GM12878 (cell line): Measurements from ENCODE around the gene ZNF827. TPM values are rescaled to one million over a fixed set of nuclear protein-coding genes. Genes with fewer than 3 reads are reported as not detected.
A peak's percentile ranks its signal among the peaks of the same experiment; 100 is the strongest.

Experiments
- BHLHE40 ChIP-seq, 2 experiments: fragments of 450-650 bp in 1 of 2; IDR thresholded peaks; 2 replicates each; pipeline ENCODE4 v1.6.1; 2011 to 2017; ENCODE audit warnings: low read depth in 2 of 2, borderline replicate concordance in 1 of 2, improper control_type of control experiment in 1 of 2, low read length in 1 of 2, mild to moderate bottlenecking in 1 of 2
- CHD2 ChIP-seq: IDR thresholded peaks from 2 replicates; pipeline ENCODE4 v1.6.1; 2011; ENCODE audit warnings: low read depth, low read length, improper control_type of control experiment, borderline replicate concordance
- CREB1 ChIP-seq: IDR thresholded peaks from 2 replicates; pipeline ENCODE4 v1.6.1; 2012; ENCODE audit warnings: low read depth, mild to moderate bottlenecking, inconsistent platforms
- EZH2 ChIP-seq: IDR thresholded peaks from 2 replicates; pipeline ENCODE4 v1.6.1; 2012; ENCODE audit warnings: low read depth, mild to moderate bottlenecking, control low read depth, inconsistent platforms, low read length, borderline replicate concordance; ENCODE audit not compliant: control insufficient read depth
- HDAC2 ChIP-seq: fragments of 200-600 bp; sonication (generic); IDR thresholded peaks from 2 replicates; pipeline ENCODE4 v1.6.1; 2017
- IRF4 ChIP-seq: IDR thresholded peaks from 2 replicates; pipeline ENCODE4 v1.6.1; 2011; ENCODE audit warnings: low read depth, low read length
- MEF2A ChIP-seq: IDR thresholded peaks from 2 replicates; pipeline ENCODE4 v1.6.1; 2011; ENCODE audit warnings: low read depth, mild to moderate bottlenecking, low read length, moderate library complexity; ENCODE audit not compliant: insufficient read depth
- MEF2B ChIP-seq: fragments of 450-650 bp; IDR thresholded peaks from 2 replicates; pipeline ENCODE4 v1.6.1; 2018; ENCODE audit warnings: mild to moderate bottlenecking, moderate library complexity; ENCODE audit not compliant: partially characterized antibody, poor library complexity, severe bottlenecking
- MTA2 ChIP-seq: fragments of 450-650 bp; IDR thresholded peaks from 2 replicates; pipeline ENCODE4 v1.6.1; 2016; ENCODE audit warnings: low read depth, mild to moderate bottlenecking, moderate library complexity
- NFYB ChIP-seq: IDR thresholded peaks from 2 replicates; pipeline ENCODE4 v1.6.1; 2011; ENCODE audit warnings: low read depth, mild to moderate bottlenecking, low read length, improper control_type of control experiment, moderate library complexity; ENCODE audit not compliant: insufficient read depth
- NR2F1 ChIP-seq: fragments of 450-650 bp; conservative IDR thresholded peaks from 2 replicates; pipeline ENCODE4 v1.6.1; 2017; ENCODE audit warnings: mild to moderate bottlenecking
- PML ChIP-seq: IDR thresholded peaks from 2 replicates; pipeline ENCODE4 v1.6.1; 2012; ENCODE audit warnings: low read length, inconsistent platforms
- POLR2AphosphoS5 ChIP-seq: IDR thresholded peaks from 2 replicates; pipeline ENCODE4 v1.6.1; 2011; ENCODE audit warnings: mild to moderate bottlenecking, low read length, inconsistent platforms
- RAD21 ChIP-seq: IDR thresholded peaks from 2 replicates; pipeline ENCODE4 v1.6.1; 2011; ENCODE audit warnings: mild to moderate bottlenecking, low read depth, low read length, moderate library complexity; ENCODE audit not compliant: insufficient read depth
- SMAD5 ChIP-seq: IDR thresholded peaks from 2 replicates; pipeline ENCODE4 v1.6.1; 2016; ENCODE audit warnings: antibody characterized with exemption, low read depth
- ZZZ3 ChIP-seq: IDR thresholded peaks from 2 replicates; pipeline ENCODE4 v1.6.1; 2011; ENCODE audit warnings: low read depth; ENCODE audit not compliant: control insufficient read depth, insufficient read length
- polyA plus RNA-seq, 11 experiments: library from polyadenylated mRNA; depleted of rRNA in 4 of 11; unstranded in 6 of 11; stranded (reverse) in 5 of 11; fragments of >200 nt; fragmentation: Nextera tagmentation in 4 of 11; fragmentation: Illumina TruSeq in 1 of 11; extraction: Ambion mirVana in 4 of 11; extraction: Trizol in 1 of 11; gene quantifications; 1 replicate in 1 of 11; 2 replicates in 10 of 11; pipeline versions ENCODE4 v1.2.1 to v1.2.3, GENCODE V29; 2011 to 2016; ENCODE audit warnings: inconsistent platforms in 2 of 11, missing spikeins in 2 of 11, low read depth in 1 of 11
- total RNA-seq, 4 experiments: library from RNA; depleted of rRNA in 3 of 4; stranded (reverse); fragments of >200 nt in 3 of 4; fragmentation: Illumina TruSeq in 1 of 4; extraction: Trizol in 1 of 4; gene quantifications; 2 replicates each; pipeline versions ENCODE4 v1.2.1 to v1.2.3, GENCODE V29; 2013 to 2021
- TF ChIP-seq, protein P1 (sequence below): IDR thresholded peaks from 2 replicates; pipeline ENCODE4 v1.6.1; 2011; ENCODE audit warnings: borderline replicate concordance, low read depth, mild to moderate bottlenecking, moderate library complexity, low read length; ENCODE audit not compliant: insufficient read depth, poor library complexity, severe bottlenecking
- TF ChIP-seq, protein P2 (sequence below): fragments of 450-650 bp; IDR thresholded peaks from 2 replicates; pipeline ENCODE4 v1.6.1; 2017; ENCODE audit warnings: mild to moderate bottlenecking
- TF ChIP-seq, protein P3 (sequence below): IDR thresholded peaks from 2 replicates; pipeline ENCODE4 v1.6.1; 2012; ENCODE audit warnings: improper control_type of control experiment, low read depth, low read length; ENCODE audit not compliant: insufficient replicate concordance

Gene ZNF827
- total and polyA plus RNA-seq, 10 of the 15 experiments (the other 5 are each of a cell fraction or from before 2014, with no cell fraction given) = 3.8 to 31.5 (median 13.6) TPM

DNA sequence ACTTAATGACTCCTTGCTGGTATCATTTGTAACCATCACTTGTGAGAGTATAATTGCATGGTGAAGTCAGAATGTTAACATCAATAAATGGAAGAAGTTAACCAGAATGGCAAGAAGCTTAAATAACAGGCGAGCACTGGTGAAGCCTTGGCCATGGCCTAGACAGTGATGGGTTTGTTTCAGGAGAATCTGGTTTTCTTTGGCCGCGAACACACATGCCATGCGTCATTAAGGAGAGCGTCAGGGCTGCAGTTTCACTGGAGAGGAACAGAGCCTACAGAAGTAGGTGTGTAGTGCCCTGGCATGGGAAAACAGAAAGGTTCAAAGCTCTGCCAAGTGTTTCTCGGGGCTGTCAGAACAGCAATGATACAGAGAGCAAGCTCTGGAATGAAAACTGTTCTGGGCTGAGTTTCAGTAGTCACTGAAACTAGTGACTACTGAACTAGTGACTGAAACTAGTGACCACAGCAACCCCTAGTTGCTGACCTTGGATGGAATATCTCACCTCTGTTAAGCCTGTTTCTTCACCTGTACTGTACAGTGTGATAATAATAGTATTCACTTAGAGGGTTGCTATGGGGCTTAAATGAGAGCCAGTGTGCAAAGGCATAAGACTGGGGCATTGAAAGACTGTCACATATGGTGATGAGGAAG lies 164.9 kb downstream of the ZNF827 start (continued):
- TF ChIP-seq NR2F1 (peak; percentile 78), CHD2 (no peak), MEF2A (peak; percentile 55; the same call in 1 of the 2 replicates), EZH2 (no peak), RAD21 (no peak), ZZZ3 (no peak), BHLHE40 (IDR thresholded peaks at IDR 0.05; ENCODE audit: borderline replicate concordance in 1 of 2, low read depth in 2 of 2, low read length in 1 of 2) (peak in 1 of 2 experiments; percentile 46; a peak in 2 of 4 replicates), MEF2B (no peak), PML (no peak), POLR2AphosphoS5 (no peak), SMAD5 (no peak), IRF4 (peak; percentile 41; the same call in 1 of the 2 replicates), MTA2 (no peak), NFYB (no peak), CREB1 (no peak), HDAC2 (no peak)
- TF ChIP-seq, protein P1, sequence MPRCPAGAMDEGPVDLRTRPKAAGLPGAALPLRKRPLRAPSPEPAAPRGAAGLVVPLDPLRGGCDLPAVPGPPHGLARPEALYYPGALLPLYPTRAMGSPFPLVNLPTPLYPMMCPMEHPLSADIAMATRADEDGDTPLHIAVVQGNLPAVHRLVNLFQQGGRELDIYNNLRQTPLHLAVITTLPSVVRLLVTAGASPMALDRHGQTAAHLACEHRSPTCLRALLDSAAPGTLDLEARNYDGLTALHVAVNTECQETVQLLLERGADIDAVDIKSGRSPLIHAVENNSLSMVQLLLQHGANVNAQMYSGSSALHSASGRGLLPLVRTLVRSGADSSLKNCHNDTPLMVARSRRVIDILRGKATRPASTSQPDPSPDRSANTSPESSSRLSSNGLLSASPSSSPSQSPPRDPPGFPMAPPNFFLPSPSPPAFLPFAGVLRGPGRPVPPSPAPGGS = peak; percentile 27
- TF ChIP-seq, protein P2, sequence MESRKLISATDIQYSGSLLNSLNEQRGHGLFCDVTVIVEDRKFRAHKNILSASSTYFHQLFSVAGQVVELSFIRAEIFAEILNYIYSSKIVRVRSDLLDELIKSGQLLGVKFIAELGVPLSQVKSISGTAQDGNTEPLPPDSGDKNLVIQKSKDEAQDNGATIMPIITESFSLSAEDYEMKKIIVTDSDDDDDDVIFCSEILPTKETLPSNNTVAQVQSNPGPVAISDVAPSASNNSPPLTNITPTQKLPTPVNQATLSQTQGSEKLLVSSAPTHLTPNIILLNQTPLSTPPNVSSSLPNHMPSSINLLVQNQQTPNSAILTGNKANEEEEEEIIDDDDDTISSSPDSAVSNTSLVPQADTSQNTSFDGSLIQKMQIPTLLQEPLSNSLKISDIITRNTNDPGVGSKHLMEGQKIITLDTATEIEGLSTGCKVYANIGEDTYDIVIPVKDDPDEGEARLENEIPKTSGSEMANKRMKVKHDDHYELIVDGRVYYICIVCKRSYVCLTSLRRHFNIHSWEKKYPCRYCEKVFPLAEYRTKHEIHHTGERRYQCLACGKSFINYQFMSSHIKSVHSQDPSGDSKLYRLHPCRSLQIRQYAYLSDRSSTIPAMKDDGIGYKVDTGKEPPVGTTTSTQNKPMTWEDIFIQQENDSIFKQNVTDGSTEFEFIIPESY = no peak
- TF ChIP-seq, protein P3, sequence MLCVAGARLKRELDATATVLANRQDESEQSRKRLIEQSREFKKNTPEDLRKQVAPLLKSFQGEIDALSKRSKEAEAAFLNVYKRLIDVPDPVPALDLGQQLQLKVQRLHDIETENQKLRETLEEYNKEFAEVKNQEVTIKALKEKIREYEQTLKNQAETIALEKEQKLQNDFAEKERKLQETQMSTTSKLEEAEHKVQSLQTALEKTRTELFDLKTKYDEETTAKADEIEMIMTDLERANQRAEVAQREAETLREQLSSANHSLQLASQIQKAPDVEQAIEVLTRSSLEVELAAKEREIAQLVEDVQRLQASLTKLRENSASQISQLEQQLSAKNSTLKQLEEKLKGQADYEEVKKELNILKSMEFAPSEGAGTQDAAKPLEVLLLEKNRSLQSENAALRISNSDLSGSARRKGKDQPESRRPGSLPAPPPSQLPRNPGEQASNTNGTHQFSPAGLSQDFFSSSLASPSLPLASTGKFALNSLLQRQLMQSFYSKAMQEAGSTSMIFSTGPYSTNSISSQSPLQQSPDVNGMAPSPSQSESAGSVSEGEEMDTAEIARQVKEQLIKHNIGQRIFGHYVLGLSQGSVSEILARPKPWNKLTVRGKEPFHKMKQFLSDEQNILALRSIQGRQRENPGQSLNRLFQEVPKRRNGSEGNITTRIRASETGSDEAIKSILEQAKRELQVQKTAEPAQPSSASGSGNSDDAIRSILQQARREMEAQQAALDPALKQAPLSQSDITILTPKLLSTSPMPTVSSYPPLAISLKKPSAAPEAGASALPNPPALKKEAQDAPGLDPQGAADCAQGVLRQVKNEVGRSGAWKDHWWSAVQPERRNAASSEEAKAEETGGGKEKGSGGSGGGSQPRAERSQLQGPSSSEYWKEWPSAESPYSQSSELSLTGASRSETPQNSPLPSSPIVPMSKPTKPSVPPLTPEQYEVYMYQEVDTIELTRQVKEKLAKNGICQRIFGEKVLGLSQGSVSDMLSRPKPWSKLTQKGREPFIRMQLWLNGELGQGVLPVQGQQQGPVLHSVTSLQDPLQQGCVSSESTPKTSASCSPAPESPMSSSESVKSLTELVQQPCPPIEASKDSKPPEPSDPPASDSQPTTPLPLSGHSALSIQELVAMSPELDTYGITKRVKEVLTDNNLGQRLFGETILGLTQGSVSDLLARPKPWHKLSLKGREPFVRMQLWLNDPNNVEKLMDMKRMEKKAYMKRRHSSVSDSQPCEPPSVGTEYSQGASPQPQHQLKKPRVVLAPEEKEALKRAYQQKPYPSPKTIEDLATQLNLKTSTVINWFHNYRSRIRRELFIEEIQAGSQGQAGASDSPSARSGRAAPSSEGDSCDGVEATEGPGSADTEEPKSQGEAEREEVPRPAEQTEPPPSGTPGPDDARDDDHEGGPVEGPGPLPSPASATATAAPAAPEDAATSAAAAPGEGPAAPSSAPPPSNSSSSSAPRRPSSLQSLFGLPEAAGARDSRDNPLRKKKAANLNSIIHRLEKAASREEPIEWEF = no peak
